ENCODE data around the gene ZMYM1.

ZMYM1 gene

GRCh38 chr1:35079003-35079930 lies at the start of gene ZMYM1:
Gene ZMYM1, plus strand, starts transcription at chr1:35079385. Its CDS starts 14,603 bp downstream, at chr1:35093988.
- peak within 1 kb of the TSS; percentile 77 to 79 for H3K4me3 ChIP-seq (ENCODE audit: low read depth in 1 of 2, low read length in 2 of 2)
- H3K27me3 ChIP-seq (ENCODE audit: low read depth, low read length) = no peaks in the 10 kb centered on the region
- H3K27ac ChIP-seq (ENCODE audit: low read length) = peak within 1 kb of the TSS; percentile 89
- no peaks in the 10 kb centered on the region for H3K9me3 ChIP-seq (ENCODE audit: control insufficient read depth in 1 of 2, low read length in 2 of 2)
- H3K36me3 ChIP-seq (ENCODE audit: control insufficient read depth in 1 of 2, insufficient read depth in 2 of 2, low read length in 2 of 2) = peaks cover 0 to 3% of the 10 kb centered on the region in 2 donors
- peaks cover 0 to 4% of the 10 kb centered on the region in 2 donors for H3K4me1 ChIP-seq (ENCODE audit: control insufficient read depth in 1 of 2, insufficient read depth in 2 of 2, low read length in 2 of 2)

GRCh38 chr1:35029761-35030160 lies 49.4 kb upstream of the ZMYM1 start:
- H3K36me3 ChIP-seq (ENCODE audit: control insufficient read depth in 1 of 2, insufficient read depth in 2 of 2, low read length in 2 of 2) = peaks cover 11 to 16% of the 10 kb centered on the region in 2 donors
- peaks cover 7 to 15% of the 10 kb centered on the region in 2 donors for H3K4me1 ChIP-seq (ENCODE audit: control insufficient read depth in 1 of 2, insufficient read depth in 2 of 2, low read length in 2 of 2)
- H3K27ac ChIP-seq (ENCODE audit: low read length) = no peak overlapping the region
- no peaks in the 10 kb centered on the region for H3K27me3 ChIP-seq (ENCODE audit: low read depth, low read length)
- peak overlapping the region in 1 of 2 donors; percentile 76 for H3K4me3 ChIP-seq (ENCODE audit: low read depth in 1 of 2, low read length in 2 of 2)
- peaks cover 9 to 11% of the 10 kb centered on the region in 2 donors for H3K9me3 ChIP-seq (ENCODE audit: control insufficient read depth in 1 of 2, low read length in 2 of 2)

- Histone ChIP-seq H3K4me1 (ENCODE audit: control insufficient read depth in 1 of 2, insufficient read depth in 2 of 2, low read length in 2 of 2) (peaks cover 7 to 15% of the 10 kb centered on the region in 2 donors), H3K4me3 (ENCODE audit: low read depth in 1 of 2, low read length in 2 of 2) (peak overlapping the region; percentile 76 to 97), H3K9me3 (ENCODE audit: control insufficient read depth in 1 of 2, low read length in 2 of 2) (peaks cover 9 to 11% of the 10 kb centered on the region in 2 donors), H3K27ac (ENCODE audit: low read length) (peak overlapping the region; percentile 97), H3K36me3 (ENCODE audit: control insufficient read depth in 1 of 2, insufficient read depth in 2 of 2, low read length in 2 of 2) (peaks cover 11 to 16% of the 10 kb centered on the region in 2 donors), H3K27me3 (ENCODE audit: low read depth, low read length) (no peaks in the 10 kb centered on the region)
Measured at GRCh38 chr1:35030338-35030737, 48.8 kb upstream of the ZMYM1 start.

DNA sequence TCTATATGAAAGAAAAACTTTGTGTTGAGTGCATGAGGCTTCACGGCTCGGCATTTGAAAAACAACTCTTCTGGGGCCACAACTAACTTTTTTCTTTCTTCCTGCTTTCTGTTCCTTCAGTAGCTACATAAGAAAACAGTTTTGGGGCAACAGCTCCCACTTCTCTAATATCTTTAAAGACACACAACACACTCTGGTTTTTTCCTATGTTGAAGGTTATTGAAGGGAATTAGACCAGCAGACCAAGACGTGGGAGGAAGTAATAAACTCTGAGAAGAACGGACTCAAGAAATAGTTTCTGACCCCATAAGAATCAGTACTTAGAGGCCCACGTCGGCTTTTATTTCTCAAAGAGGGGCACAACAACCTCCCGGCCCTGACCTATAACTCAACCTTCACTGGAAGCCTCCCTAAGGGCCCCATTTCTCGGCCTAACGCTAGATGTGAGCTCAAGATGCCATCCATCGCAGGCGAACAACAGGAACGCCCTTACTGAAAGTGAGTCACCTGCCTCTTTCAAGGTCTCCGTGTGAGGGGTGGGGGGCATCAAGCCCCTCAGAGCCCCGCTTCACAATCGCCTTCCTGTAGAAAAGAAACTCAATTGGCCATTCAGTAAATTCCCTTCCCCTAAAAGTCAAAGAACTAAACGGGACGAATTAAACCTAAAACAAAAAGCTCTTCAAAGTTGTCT lies 48.3 kb upstream of the ZMYM1 start:
- Histone ChIP-seq H3K27me3 (ENCODE audit: low read depth, low read length) (no peaks in the 10 kb centered on the region), H3K4me1 (ENCODE audit: control insufficient read depth in 1 of 2, insufficient read depth in 2 of 2, low read length in 2 of 2) (peaks cover 7 to 15% of the 10 kb centered on the region in 2 donors), H3K9me3 (ENCODE audit: control insufficient read depth in 1 of 2, low read length in 2 of 2) (peaks cover 9 to 11% of the 10 kb centered on the region in 2 donors), H3K4me3 (ENCODE audit: low read depth in 1 of 2, low read length in 2 of 2) (peak overlapping the region; percentile 76 to 97), H3K36me3 (ENCODE audit: control insufficient read depth in 1 of 2, insufficient read depth in 2 of 2, low read length in 2 of 2) (peaks cover 11 to 16% of the 10 kb centered on the region in 2 donors), H3K27ac (ENCODE audit: low read length) (peak overlapping the region; percentile 97)

DNA sequence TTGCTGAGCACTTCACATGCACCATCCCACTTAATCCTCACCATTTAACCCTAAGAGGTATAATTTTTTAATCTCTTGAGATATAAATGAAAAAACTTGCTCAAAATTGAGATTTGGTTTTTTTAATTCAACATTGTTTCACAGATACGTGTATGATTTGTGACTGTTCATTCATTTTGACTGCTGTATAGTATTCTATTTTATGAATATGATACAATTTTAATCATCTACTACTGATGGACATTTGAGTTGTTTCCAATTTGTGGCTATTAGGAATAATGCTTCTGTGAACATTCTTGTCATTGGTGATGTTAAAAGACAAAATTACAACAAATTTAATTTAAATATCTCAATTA lies 46.8 kb upstream of the ZMYM1 start:
- H3K36me3 ChIP-seq (ENCODE audit: control insufficient read depth in 1 of 2, insufficient read depth in 2 of 2, low read length in 2 of 2) = peaks cover 4 to 5% of the 10 kb centered on the region in 2 donors
- H3K4me3 ChIP-seq (ENCODE audit: low read depth in 1 of 2, low read length in 2 of 2) = peak overlapping the region in 1 of 2 donors; percentile 76
- H3K27me3 ChIP-seq (ENCODE audit: low read depth, low read length) = no peaks in the 10 kb centered on the region
- H3K27ac ChIP-seq (ENCODE audit: low read length) = no peak overlapping the region
- H3K9me3 ChIP-seq (ENCODE audit: control insufficient read depth in 1 of 2, low read length in 2 of 2) = peaks cover 9 to 11% of the 10 kb centered on the region in 2 donors
- peaks cover 7 to 15% of the 10 kb centered on the region in 2 donors for H3K4me1 ChIP-seq (ENCODE audit: control insufficient read depth in 1 of 2, insufficient read depth in 2 of 2, low read length in 2 of 2)

DNA sequence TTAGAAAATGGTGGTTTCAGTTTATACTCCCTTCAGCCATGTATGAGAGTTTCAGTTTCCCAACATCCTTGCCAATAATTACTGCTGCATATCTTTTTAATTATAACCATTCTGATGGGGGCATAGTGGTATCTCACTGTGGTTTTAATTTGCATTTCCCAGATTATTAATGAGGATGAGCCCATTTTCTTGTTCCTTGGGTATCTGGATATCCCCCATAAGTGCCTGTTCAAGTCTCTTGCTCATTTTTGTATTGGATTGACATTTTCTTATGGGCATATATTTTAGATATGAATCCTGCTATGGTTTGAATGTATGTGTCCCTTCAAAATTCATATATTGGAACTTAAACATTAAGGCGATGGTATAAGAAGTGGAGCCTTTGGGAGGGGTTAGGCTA lies 45.8 kb upstream of the ZMYM1 start:
- peaks cover 9 to 11% of the 10 kb centered on the region in 2 donors for H3K9me3 ChIP-seq (ENCODE audit: control insufficient read depth in 1 of 2, low read length in 2 of 2)
- H3K4me3 ChIP-seq (ENCODE audit: low read depth in 1 of 2, low read length in 2 of 2) = no peak overlapping the region
- H3K36me3 ChIP-seq (ENCODE audit: control insufficient read depth in 1 of 2, insufficient read depth in 2 of 2, low read length in 2 of 2) = no peaks in the 10 kb centered on the region
- H3K27me3 ChIP-seq (ENCODE audit: low read depth, low read length) = no peaks in the 10 kb centered on the region
- H3K27ac ChIP-seq (ENCODE audit: low read length) = no peak overlapping the region
- H3K4me1 ChIP-seq (ENCODE audit: control insufficient read depth in 1 of 2, insufficient read depth in 2 of 2, low read length in 2 of 2) = peaks cover 7 to 15% of the 10 kb centered on the region in 2 donors

DNA sequence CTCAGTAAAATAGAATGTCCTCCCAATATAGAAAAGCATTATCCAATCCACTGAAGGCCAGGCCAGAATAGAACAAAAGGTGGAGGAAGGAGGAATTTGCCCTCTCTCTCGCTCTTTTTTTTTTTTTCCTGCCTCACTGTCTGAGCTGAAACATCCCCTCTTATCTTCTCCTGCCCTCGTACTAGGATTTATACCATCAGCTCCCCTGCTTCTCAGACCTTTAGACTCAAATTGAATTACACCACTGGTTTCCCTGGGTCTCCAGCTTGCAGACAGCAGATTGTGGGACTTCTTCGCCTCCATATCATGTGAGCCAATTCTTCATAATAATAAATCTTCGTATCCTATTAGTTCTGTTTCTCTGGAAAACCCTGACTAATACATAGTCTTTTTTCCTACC lies 42.6 kb upstream of the ZMYM1 start:
- H3K36me3 ChIP-seq (ENCODE audit: control insufficient read depth in 1 of 2, insufficient read depth in 2 of 2, low read length in 2 of 2) = no peaks in the 10 kb centered on the region
- H3K9me3 ChIP-seq (ENCODE audit: control insufficient read depth in 1 of 2, low read length in 2 of 2) = peaks cover 9 to 11% of the 10 kb centered on the region in 2 donors
- H3K27me3 ChIP-seq (ENCODE audit: low read depth, low read length) = no peaks in the 10 kb centered on the region
- no peak overlapping the region for H3K4me3 ChIP-seq (ENCODE audit: low read depth in 1 of 2, low read length in 2 of 2)
- H3K27ac ChIP-seq (ENCODE audit: low read length) = no peak overlapping the region
- H3K4me1 ChIP-seq (ENCODE audit: control insufficient read depth in 1 of 2, insufficient read depth in 2 of 2, low read length in 2 of 2) = no peaks in the 10 kb centered on the region

GRCh38 chr1:35037206-35037605 lies 42.0 kb upstream of the ZMYM1 start:
- H3K27ac ChIP-seq (ENCODE audit: low read length) = no peak overlapping the region
- H3K4me3 ChIP-seq (ENCODE audit: low read depth in 1 of 2, low read length in 2 of 2) = no peak overlapping the region
- H3K36me3 ChIP-seq (ENCODE audit: control insufficient read depth in 1 of 2, insufficient read depth in 2 of 2, low read length in 2 of 2) = no peaks in the 10 kb centered on the region
- peaks cover 9 to 11% of the 10 kb centered on the region in 2 donors for H3K9me3 ChIP-seq (ENCODE audit: control insufficient read depth in 1 of 2, low read length in 2 of 2)
- no peaks in the 10 kb centered on the region for H3K27me3 ChIP-seq (ENCODE audit: low read depth, low read length)
- H3K4me1 ChIP-seq (ENCODE audit: control insufficient read depth in 1 of 2, insufficient read depth in 2 of 2, low read length in 2 of 2) = no peaks in the 10 kb centered on the region

DNA sequence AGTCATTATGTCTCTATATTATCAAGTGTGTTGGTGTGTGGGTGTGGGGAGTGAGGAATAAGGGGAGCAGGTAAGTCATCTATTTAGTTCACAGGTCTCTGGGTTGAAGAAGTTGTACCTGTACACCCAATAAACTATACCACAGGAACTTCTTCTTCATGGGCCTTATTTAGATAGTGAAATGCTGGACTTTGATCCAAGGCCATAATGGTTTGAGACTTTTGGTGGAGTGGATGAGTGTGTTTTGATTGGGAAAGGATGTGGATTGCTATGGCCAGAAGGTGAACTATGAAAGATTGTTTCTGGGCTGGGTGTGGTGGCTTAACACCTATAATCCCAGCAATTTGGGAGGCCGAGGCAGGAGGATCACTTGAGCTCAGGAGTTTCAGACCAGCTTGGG lies 40.5 kb upstream of the ZMYM1 start:
- Histone ChIP-seq H3K36me3 (ENCODE audit: control insufficient read depth in 1 of 2, insufficient read depth in 2 of 2, low read length in 2 of 2) (no peaks in the 10 kb centered on the region), H3K4me1 (ENCODE audit: control insufficient read depth in 1 of 2, insufficient read depth in 2 of 2, low read length in 2 of 2) (no peaks in the 10 kb centered on the region), H3K9me3 (ENCODE audit: control insufficient read depth in 1 of 2, low read length in 2 of 2) (peaks cover under 1 to 2% of the 10 kb centered on the region in 2 donors), H3K27me3 (ENCODE audit: low read depth, low read length) (no peaks in the 10 kb centered on the region), H3K4me3 (ENCODE audit: low read depth in 1 of 2, low read length in 2 of 2) (no peak overlapping the region), H3K27ac (ENCODE audit: low read length) (no peak overlapping the region)

GRCh38 chr1:35043498-35043897 lies 35.7 kb upstream of the ZMYM1 start:
- no peaks in the 10 kb centered on the region for H3K36me3 ChIP-seq (ENCODE audit: control insufficient read depth in 1 of 2, insufficient read depth in 2 of 2, low read length in 2 of 2)
- no peak overlapping the region for H3K4me3 ChIP-seq (ENCODE audit: low read depth in 1 of 2, low read length in 2 of 2)
- H3K4me1 ChIP-seq (ENCODE audit: control insufficient read depth in 1 of 2, insufficient read depth in 2 of 2, low read length in 2 of 2) = no peaks in the 10 kb centered on the region
- H3K27ac ChIP-seq (ENCODE audit: low read length) = no peak overlapping the region
- H3K9me3 ChIP-seq (ENCODE audit: control insufficient read depth in 1 of 2, low read length in 2 of 2) = no peaks in the 10 kb centered on the region
- no peaks in the 10 kb centered on the region for H3K27me3 ChIP-seq (ENCODE audit: low read depth, low read length)

GRCh38 chr1:35044431-35044830 lies 34.8 kb upstream of the ZMYM1 start:
- Histone ChIP-seq H3K4me1 (ENCODE audit: control insufficient read depth in 1 of 2, insufficient read depth in 2 of 2, low read length in 2 of 2) (no peaks in the 10 kb centered on the region), H3K27me3 (ENCODE audit: low read depth, low read length) (no peaks in the 10 kb centered on the region), H3K4me3 (ENCODE audit: low read depth in 1 of 2, low read length in 2 of 2) (no peak overlapping the region), H3K9me3 (ENCODE audit: control insufficient read depth in 1 of 2, low read length in 2 of 2) (no peaks in the 10 kb centered on the region), H3K36me3 (ENCODE audit: control insufficient read depth in 1 of 2, insufficient read depth in 2 of 2, low read length in 2 of 2) (no peaks in the 10 kb centered on the region), H3K27ac (ENCODE audit: low read length) (no peak overlapping the region)
